Mammary epithelial cell (primary cell): ENCODE results near the gene RAI1.

Experiments used
- CTCF ChIP-seq, 2 donors: IDR thresholded peaks in 1 of 2; conservative IDR thresholded peaks in 1 of 2; 2 replicates each; pipeline ENCODE4 v1.5.1; 2011 to 2012; ENCODE audit warnings: inconsistent platforms in 2 of 2, low read length in 2 of 2, mild to moderate bottlenecking in 2 of 2, control low read depth in 1 of 2, low read depth in 1 of 2; ENCODE audit not compliant: insufficient read depth in 1 of 2; ENCODE audit errors: extremely low read depth in 1 of 2
- EZH2 ChIP-seq: IDR thresholded peaks from 2 replicates; pipeline ENCODE4 v1.6.1; 2012; ENCODE audit warnings: low read length, inconsistent platforms, borderline replicate concordance

DNA sequence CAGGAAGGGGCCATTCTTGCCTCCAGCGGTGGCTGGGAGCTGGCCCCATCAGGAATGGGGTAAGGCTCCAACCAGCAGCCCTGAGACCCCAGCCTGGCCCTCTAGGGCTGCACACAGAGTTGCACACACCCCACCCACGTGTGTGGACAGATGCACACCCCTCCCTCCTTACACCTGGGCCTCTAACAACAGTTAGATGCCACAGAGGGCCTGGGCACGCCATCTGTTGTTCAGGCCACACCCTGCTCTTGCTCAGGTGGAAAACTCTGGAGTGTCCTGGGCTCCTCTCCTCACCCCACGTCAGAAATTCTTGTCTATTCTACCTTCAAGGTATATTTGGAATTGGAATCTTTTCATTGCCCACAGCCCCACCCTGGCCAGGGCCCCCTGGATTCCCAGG lies 13.3 kb upstream of the RAI1 start:
- TF ChIP-seq CTCF (conservative IDR thresholded peaks at IDR 0.05 in 1 of 2, IDR thresholded peaks at IDR 0.05 in 1 of 2; ENCODE audit: extremely low read depth in 1 of 2, insufficient read depth in 1 of 2, low read depth in 1 of 2, low read length in 2 of 2) (no peak), EZH2 (no peak)
